MG63 (cell line): ENCODE measurements around the gene PDIK1L. TPM values are rescaled to one million over a fixed set of nuclear protein-coding genes. Genes with fewer than 3 reads are reported as not detected.

Experiments used
- DNase-seq: peaks from one replicate; pipeline ENCODE4 v3.0.0-alpha.2; 2020
- H3K27me3 ChIP-seq: fragments of 250-450 bp; sonication (Bioruptor Pico); 2 replicates; pipeline ENCODE4 v1.5.1; 2020; ENCODE audit warnings: mild to moderate bottlenecking, moderate library complexity
- H3K36me3 ChIP-seq: fragments of 250-450 bp; sonication (Bioruptor Pico); 2 replicates; pipeline ENCODE4 v1.5.1; 2020; ENCODE audit warnings: mild to moderate bottlenecking, moderate library complexity
- H3K4me3 ChIP-seq: fragments of 250-450 bp; sonication (Bioruptor Pico); 2 replicates; pipeline ENCODE4 v1.5.1; 2020; ENCODE audit warnings: mild to moderate bottlenecking, moderate library complexity
- H3K9me3 ChIP-seq: fragments of 250-450 bp; sonication (Bioruptor Pico); 2 replicates; pipeline ENCODE4 v1.5.1; 2020; ENCODE audit warnings: mild to moderate bottlenecking, moderate library complexity
- total RNA-seq: library from RNA; depleted of rRNA; stranded (reverse); fragments of >200 nt; shearing (Covaris generic); gene quantifications from 2 replicates; pipeline ENCODE4 v1.2.3, GENCODE V29; 2014; ENCODE audit warnings: low replicate concordance

Gene PDIK1L
- total RNA-seq, 1 experiment from 2014 or later: 2.4 TPM

DNA sequence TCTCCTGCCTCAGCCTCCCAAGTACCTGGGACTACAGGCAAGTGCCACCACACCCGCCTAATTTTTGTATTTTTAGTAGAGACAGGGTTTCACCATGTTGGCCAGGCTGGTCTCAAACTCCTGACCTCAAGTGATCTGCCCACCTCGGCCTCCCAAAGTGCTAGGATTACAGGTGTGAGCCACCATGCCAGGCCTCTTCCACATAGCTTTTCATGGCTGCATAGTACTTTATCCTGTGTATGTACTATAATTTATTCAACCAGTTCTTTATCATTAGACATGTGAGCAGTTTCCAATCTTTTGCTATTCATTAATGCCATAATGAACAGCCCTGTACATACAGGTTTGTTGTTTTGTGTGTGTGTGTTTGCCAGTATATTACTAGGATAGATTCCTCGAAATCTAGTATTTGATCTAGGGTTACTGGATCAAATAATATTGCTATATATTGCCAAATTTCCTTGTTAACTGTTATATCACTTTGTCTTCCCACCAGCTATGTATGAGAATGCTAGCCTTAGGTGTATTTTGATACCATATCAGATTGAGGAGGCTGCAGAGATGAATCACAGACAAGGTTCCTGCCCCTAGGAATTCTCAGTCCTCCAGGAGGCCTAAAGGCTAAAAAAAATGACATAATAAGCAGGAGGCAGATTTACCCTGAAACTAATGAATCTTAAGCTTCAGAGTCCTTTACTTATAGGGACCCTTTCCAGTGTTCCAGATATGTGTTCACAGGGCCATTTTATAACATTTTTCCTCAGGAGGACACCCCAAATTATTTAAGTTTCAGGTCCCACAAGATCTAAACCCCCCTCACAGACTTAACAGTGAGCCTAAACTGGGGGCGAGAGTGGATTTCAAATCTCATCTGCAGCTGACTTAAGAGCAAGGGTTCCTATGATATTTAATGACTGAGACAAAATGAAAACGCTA lies 2.1 kb upstream of the PDIK1L start:
- Histone ChIP-seq H3K27me3 (no peaks in the 10 kb centered on the region), H3K9me3 (no peaks in the 10 kb centered on the region), H3K36me3 (peaks cover 6% of the 10 kb centered on the region), H3K4me3 (no peak overlapping the region)
- DNase-seq: no peak

DNA sequence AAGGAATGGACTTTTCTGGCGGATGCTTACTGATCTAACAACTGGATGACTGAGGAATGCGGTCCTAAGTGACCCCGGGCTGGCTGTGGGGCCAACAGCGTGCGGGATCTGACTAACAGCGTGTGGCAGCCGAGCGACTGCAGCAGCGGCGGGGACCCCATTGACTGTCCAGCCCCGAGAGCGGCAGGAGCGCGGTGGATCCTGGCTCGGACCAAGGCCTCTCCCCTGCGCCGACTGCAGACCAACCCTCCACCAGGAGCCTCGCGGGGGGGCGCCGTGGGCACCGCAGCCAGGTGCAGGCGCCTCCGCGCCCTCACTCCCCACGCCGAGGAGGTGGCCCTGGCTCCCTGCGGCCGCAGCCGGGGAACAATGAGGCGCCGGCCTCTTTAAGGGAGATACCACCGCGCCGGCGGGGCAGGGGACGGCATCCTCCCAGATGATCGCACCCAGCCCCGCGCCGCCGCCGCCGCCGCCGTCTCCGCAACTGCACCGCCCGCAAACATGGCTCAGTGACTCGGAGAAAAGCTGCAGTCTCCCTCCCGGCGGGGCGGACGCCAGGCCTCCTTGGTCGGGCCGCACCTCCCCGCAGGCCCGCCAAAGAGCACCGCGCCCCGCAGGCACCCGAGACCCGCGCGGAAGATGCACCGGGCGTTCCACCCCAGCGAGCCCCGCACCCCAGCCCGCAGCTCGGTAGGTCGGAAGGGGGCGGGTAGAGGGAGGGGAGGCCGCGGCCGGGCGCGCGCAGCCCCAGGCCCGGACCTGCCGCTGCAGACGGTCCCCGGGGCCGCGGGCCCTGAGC lies 694 bp upstream of the PDIK1L start:
- peak; percentile 76 for DNase-seq
- Histone ChIP-seq H3K27me3 (no peaks in the 10 kb centered on the region), H3K4me3 (peak overlapping the region; percentile 95), H3K36me3 (peaks cover 15% of the 10 kb centered on the region), H3K9me3 (no peaks in the 10 kb centered on the region)

DNA sequence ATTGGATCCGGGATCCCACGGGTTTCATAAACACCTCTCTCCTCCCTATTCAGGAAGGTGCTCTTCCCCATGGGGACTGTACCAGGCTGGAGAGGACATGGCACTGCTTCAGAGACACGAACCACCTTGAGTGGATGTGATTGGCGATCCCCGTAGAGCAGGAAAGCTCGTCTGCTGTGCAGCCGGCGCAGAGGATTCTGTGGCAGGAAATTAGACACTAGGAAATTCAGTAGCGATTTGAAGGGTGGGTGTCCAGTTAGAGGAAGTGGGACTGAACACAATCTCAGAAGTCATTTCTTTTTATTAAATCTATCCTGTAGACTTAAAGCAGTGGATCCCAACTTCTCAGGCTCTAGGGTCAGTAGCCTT lies 767 bp downstream of the PDIK1L start:
- Histone ChIP-seq H3K4me3 (peak overlapping the region; percentile 95), H3K36me3 (peaks cover 15% of the 10 kb centered on the region), H3K9me3 (no peaks in the 10 kb centered on the region), H3K27me3 (no peaks in the 10 kb centered on the region)
- no peak for DNase-seq

DNA sequence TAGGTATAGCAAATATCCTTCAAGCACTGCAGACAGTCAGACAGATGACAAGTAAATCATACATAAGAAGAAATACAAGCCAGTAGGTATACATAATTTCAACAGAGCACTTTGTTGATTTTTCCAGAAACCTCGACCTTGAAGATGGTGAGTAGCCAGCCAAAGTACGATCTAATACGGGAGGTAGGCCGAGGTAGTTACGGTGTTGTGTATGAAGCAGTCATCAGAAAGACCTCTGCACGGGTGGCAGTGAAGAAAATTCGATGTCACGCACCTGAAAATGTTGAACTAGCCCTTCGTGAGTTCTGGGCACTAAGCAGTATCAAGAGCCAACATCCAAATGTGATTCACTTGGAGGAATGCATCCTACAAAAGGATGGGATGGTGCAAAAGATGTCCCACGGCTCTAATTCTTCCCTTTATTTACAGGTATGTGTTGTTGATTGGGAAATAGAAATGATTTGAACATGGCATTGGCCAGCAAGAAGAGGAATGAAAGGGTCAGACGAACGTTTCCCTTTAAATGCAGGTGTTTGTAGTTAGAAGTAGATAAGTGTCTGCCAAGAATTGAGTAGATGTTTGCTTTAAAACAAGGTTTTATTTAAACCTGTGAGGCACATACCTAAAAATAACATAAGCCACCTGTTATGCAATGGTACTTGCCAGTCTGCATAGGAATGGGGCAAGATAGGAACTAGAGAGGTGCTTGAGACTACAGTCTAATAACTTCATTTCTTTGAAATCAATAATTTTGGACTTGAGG lies 2.7 kb downstream of the PDIK1L start:
- Histone ChIP-seq H3K36me3 (peaks cover 21% of the 10 kb centered on the region), H3K4me3 (no peak overlapping the region), H3K9me3 (no peaks in the 10 kb centered on the region), H3K27me3 (no peaks in the 10 kb centered on the region)
- no peak for DNase-seq

DNA sequence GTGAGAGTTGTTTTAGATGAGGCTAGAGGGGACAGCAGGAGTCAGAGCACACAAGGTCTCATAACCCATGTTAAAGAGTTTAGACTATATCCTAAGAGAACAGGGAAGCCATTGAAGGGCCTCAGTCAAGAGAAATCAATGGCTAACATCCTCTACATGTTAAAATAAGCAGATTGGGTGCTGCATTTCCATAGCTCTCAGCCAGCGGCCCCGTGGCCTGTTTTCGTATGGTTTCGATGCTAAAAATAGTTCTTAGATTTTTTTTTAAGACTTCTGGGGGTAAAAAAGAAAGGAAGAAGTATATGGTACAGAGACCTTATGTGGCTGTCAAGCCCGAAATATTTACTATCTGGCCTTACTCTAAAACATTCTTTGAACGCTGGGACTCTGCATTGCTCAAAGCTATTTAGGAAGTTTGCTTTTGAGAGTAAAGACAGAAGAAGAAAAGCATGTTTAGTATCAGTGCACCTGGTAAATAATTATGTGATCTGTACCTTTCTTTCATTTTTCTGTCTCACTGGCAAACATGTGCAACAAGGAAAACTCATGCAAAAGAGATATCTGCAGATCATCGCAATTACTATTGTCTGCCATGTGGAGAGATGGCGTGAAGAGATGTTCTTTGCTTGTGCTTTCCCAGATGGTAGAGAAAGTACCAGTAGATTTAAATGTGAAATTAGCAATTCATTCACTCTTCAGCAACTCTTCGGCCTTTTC lies 8.4 kb downstream of the PDIK1L start:
- Histone ChIP-seq H3K27me3 (no peaks in the 10 kb centered on the region), H3K9me3 (no peaks in the 10 kb centered on the region), H3K36me3 (peaks cover 10% of the 10 kb centered on the region), H3K4me3 (no peak overlapping the region)
- no peak for DNase-seq

DNA sequence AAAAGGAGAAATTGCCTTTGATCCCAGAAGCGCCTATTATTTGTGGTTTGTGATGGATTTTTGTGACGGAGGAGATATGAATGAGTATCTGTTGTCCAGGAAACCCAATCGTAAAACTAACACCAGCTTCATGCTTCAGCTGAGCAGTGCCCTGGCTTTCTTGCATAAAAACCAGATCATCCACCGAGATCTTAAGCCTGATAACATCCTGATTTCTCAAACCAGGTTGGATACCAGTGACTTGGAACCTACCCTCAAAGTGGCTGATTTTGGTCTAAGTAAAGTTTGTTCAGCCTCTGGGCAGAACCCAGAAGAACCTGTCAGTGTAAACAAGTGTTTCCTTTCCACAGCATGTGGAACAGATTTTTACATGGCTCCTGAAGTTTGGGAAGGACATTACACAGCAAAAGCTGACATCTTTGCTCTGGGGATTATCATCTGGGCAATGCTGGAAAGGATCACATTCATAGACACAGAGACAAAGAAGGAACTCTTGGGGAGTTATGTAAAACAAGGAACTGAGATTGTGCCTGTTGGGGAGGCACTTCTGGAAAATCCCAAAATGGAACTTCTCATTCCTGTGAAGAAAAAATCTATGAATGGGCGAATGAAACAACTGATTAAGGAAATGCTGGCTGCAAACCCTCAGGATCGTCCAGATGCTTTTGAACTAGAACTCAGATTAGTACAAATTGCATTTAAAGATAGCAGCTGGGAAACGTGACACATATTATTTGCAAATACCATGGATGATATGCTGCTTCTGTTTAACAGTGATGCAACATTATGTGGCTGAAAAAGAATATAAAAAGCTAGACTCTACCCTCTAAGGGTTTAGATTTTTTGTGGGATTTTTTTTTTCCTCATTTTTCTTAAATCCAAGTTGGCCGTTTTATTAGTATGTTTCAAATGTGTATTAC lies 10.5 kb downstream of the PDIK1L start:
- Histone ChIP-seq H3K27me3 (no peaks in the 10 kb centered on the region), H3K36me3 (peaks cover 7% of the 10 kb centered on the region), H3K4me3 (no peak overlapping the region), H3K9me3 (no peaks in the 10 kb centered on the region)
- no peak for DNase-seq

DNA sequence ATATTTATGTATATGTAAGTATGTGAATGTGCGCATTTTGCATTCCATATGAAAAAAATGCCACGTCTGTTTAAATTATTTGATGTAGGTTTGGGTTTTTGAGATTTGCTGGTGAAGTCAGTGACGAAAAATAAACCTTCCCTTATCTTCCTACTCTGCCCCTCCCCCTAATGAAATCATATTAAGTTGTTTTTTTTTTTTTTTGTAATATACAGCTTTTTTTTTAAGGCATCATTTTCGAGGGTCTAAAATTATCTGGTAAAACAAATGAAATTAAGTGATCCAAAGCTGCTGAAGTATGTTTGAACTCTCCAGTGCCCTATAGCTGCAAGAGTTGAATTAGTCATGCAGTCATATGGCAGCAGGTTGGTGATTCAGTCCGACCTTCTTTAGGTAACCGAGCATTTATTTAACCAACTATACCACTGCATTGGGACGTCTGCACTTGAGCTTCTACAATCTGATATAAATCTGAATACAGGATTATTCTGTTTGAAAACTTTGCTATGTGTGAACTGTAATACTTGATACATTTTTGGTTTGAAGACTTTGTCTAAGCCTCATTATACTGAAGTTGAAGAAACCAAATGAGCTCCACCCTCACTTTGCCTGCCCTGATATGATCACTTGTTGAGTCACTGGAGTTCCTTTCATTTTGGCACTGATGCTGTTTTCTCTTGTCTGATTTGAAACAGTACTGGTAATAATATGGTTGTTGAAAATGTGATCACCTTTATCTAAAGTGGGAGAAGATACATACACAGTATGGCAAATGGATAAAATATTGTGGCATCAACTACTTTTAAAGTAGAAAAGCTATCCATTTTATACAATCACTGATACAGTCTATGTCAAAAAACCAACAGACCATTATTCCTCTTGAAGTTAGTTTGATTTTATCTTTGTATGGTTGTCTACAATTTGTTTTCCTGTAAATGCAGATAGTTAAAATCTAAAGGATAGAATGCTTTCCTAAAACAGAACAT lies 11.7 kb downstream of the PDIK1L start:
- no peaks in the 10 kb centered on the region for H3K27me3 ChIP-seq
- H3K4me3 ChIP-seq: no peak overlapping the region
- peak; percentile 16 for DNase-seq
- no peaks in the 10 kb centered on the region for H3K9me3 ChIP-seq
- peaks cover 7% of the 10 kb centered on the region for H3K36me3 ChIP-seq

DNA sequence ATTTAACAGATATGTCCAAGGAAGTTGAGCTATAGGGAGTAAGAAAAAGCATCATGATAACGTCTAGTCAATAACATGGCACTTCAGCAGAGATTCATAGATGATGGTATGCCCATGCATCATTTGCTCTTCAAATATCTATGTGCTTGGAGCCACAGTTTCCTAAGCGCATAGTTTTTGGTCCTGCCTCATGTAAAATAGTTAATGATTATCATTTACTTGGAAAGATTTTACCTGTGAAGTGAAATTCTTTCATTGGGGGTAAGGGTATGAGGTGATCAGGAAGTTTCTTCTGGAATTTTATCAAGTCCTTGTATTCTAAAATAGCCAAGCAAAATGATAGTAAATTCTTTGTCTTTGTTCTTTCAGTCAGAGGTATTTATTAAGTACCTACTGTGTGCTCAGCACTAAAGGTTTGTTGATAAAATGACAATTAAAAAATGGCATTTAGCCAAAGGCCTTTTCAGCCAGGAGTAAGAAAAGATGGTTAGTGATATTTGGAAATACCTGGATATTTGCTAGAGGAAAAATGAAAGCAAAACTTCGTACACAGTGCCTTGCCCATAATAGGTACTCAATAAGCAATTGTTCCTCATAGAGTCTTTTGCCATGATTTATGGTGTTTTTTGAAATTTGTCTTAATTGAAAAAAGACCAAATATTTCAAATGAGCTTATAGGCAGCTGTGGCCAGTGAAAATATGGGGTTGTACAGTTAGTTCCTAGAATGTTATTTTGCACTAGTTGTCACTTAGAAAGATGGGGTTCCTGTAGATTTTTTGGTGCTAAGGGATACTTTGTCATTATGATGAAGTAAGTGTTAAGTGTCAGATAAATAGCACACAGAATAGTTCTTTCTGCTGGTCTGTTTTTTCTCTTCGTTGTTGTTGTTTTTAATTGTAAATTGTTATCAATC lies 13.1 kb downstream of the PDIK1L start:
- no peak for DNase-seq
- Histone ChIP-seq H3K4me3 (no peak overlapping the region), H3K27me3 (no peaks in the 10 kb centered on the region), H3K36me3 (no peaks in the 10 kb centered on the region; the same call in 1 of the 2 replicates), H3K9me3 (no peaks in the 10 kb centered on the region)

DNA sequence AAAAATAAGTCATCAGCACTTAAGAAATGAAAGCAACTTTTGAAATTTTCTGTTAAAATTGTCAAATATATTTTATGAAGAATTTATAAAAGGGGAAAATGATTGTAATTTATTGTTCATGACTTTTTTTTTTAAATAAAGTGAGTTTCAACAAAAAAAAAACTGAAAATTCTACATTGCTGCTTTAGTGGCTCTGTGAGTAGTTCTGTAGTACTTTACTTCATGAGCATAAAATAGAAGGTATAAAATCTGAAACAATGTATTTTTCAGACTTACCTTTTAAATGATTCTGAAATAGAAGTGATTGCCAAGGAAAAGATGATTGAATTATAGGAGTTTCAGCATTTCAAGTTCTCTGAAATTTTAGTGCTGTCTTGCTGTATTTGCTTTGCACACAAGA lies 13.8 kb downstream of the PDIK1L start:
- H3K27me3 ChIP-seq: no peaks in the 10 kb centered on the region
- no peaks in the 10 kb centered on the region; the same call in 1 of the 2 replicates for H3K36me3 ChIP-seq
- no peak overlapping the region for H3K4me3 ChIP-seq
- no peaks in the 10 kb centered on the region for H3K9me3 ChIP-seq
- no peak for DNase-seq

DNA sequence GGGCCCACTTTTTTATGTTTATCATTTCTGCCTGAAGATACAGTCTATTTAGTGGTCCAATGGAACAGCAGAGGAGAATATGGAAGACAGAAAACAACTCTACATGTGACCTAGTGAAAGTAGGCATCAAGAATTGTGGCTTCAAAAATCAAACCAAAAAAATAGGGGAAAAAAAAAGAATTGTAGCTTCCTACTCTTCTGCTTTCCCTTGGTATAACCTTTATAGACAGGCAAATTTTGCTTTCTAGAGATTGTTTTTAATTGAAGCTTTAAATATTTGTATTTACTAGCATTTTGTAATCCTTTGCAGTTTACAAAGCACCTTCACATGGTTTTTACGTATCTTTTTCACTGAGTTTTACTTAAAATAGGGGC lies 14.3 kb downstream of the PDIK1L start:
- no peak overlapping the region for H3K4me3 ChIP-seq
- no peaks in the 10 kb centered on the region for H3K27me3 ChIP-seq
- no peaks in the 10 kb centered on the region for H3K9me3 ChIP-seq
- H3K36me3 ChIP-seq: no peaks in the 10 kb centered on the region; the same call in 1 of the 2 replicates
- no peak for DNase-seq

DNA sequence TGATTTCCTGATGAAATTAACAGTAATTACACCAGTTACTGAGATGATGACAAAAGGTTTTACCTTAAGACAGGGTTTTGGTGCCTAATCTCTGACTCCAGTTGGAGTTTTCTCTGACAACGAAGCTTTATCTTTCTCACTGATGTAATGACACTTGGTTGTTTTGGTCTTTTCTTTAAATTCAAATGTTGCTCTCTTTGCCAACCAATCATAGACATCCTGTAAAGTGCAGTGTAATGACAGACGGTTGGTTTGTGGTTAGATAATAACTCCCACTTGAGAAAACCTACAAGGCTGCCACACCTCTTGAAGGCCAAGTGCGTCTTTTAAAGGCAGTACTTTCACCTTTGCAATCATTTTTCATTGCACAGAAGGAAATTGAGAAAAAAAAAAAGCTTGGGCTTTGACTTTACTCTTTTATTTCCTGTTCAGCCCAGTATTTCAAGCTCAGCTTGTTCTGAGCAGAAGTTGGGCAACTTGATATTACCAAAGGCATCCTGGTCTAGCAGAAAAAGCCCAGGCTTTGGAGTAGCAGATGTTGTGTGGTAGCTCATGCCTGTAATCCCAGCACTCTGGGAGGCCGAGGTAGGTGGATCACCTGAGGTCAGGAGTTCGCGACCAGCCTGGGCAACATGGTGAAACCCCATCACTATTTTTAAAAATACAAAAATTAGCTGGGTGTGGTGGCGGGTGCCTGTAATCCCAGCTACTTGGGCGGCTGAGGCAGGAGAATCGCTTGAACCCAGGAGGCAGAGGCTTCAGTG lies 14.9 kb downstream of the PDIK1L start:
- Histone ChIP-seq H3K27me3 (no peaks in the 10 kb centered on the region), H3K4me3 (no peak overlapping the region), H3K9me3 (no peaks in the 10 kb centered on the region), H3K36me3 (no peaks in the 10 kb centered on the region; the same call in 1 of the 2 replicates)
- no peak for DNase-seq

DNA sequence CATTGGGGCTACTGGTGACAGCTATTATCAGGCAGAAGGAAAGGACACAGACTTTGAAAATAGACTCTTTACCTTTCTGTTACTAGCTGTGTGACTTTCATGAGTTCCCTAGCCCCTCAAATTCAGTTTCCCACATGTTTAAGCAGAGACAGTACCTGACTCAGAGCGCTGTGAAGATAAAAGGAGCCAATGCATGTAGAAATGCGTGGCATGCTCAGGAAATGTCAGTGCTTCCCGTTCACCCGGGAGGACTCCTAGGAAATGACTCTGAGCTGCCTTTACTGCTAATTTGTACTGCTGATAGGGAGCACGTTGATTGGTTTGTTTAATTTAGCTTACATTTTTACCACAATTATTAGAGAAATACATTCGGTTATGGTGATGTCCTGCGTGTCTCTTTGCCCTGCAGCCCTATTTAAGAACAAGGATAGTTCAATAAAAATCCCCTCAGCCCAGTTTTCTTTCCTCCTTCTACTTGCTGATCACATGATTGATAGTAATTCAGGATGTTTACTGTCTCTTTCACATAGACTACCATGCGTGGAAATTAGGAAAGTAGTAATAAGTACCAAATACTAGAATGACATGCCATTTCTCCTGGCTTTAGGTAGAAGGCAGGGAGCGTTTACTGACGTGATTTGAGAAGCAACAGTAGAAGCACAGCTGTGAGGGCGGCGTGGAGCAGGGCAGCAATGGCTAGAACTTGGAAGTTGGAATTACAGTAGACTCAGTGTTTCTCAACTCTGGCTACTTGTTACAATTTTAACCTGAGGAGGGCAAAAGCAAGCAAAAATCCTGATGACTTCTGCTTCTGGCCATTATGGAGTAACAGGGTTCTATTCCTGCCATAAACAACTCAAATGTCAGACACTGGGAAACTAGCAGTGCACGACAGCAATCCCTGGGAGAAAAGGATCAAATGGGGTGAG lies 15.9 kb downstream of the PDIK1L start:
- no peak overlapping the region for H3K4me3 ChIP-seq
- H3K36me3 ChIP-seq: no peaks in the 10 kb centered on the region
- H3K27me3 ChIP-seq: no peaks in the 10 kb centered on the region
- no peaks in the 10 kb centered on the region for H3K9me3 ChIP-seq
- no peak for DNase-seq
